SK-N-SH (cell line): ENCODE data around the gene ASMTL. TPM values are rescaled to one million over a fixed set of nuclear protein-coding genes. Genes with fewer than 3 reads are reported as not detected.
"Not testable (repeated sequence)": the region's sequence is repeated elsewhere in the genome, so short reads cannot be mapped to it uniquely, and the experiment has no call there.

Source experiments
- CTCF ChIA-PET: fragments of 300-600, 350-600 bp; formaldehyde crosslinking; extraction: SDS; loops from one replicate; lab custom pipeline; 2021; lab: Yijun Ruan, JAX
- POLR2A ChIA-PET: fragments of 350-600 bp; sonication (Branson Sonifier 250); formaldehyde crosslinking; extraction: SDS; loops from one replicate; lab custom pipeline; 2020; ENCODE audit warnings: antibody characterized with exemption, inconsistent platforms; lab: Yijun Ruan, JAX
- DNase-seq: peaks from one replicate; pipeline ENCODE4 v3.0.0; 2012
- H2AFZ ChIP-seq: fragments of 200-600 bp; sonication (generic); 2 replicates; pipeline ENCODE4 v1.8.1; 2016; ENCODE audit warnings: antibody characterized with exemption, mild to moderate bottlenecking, low read depth
- H3F3A ChIP-seq: fragments of 200-600 bp; sonication (generic); replicated peaks from 2 replicates; pipeline ENCODE3; 2016; ENCODE audit warnings: antibody characterized with exemption, mild to moderate bottlenecking; ENCODE audit not compliant: insufficient read depth
- H3K27ac ChIP-seq, 2 experiments: fragments of 200-500 bp in 1 of 2; fragments of 200-600 bp in 1 of 2; sonication (Bioruptor generic) in 1 of 2; sonication (generic), shearing (Covaris generic) in 1 of 2; 2 replicates each; pipeline versions ENCODE4 v1.5.1 to v1.6.1; 2014 to 2016; ENCODE audit warnings: low read depth in 2 of 2, inconsistent platforms in 1 of 2, low read length in 1 of 2, mild to moderate bottlenecking in 1 of 2, mixed read lengths in 1 of 2
- H3K27me3 ChIP-seq: fragments of 200-600 bp; sonication (generic), shearing (Covaris generic); 2 replicates; pipeline ENCODE4 v1.6.1; 2016; ENCODE audit warnings: mixed run types; ENCODE audit not compliant: insufficient read depth
- H3K36me3 ChIP-seq, 2 experiments: fragments of 200-500 bp in 1 of 2; fragments of 200-600 bp in 1 of 2; sonication (Bioruptor generic) in 1 of 2; sonication (generic) in 1 of 2; replicated peaks in 1 of 2; 2 replicates each; pipeline versions ENCODE3 to v1.5.1; 2014 to 2016; ENCODE audit warnings: low read length in 1 of 2, mild to moderate bottlenecking in 1 of 2; ENCODE audit not compliant: insufficient read depth in 2 of 2, control insufficient read depth in 1 of 2
- H3K4me1 ChIP-seq, 2 experiments: fragments of 200-500 bp in 1 of 2; fragments of 200-600 bp in 1 of 2; sonication (Bioruptor generic) in 1 of 2; sonication (generic), shearing (Covaris generic) in 1 of 2; 2 replicates each; pipeline versions ENCODE4 v1.5.1 to v1.6.1; 2014 to 2016; ENCODE audit warnings: low read depth in 1 of 2, low read length in 1 of 2, mixed run types in 1 of 2; ENCODE audit not compliant: insufficient read depth in 2 of 2, control insufficient read depth in 1 of 2
- H3K4me2 ChIP-seq: fragments of 200-600 bp; sonication (generic), shearing (Covaris generic); 2 replicates; pipeline ENCODE4 v1.6.1; 2017; ENCODE audit warnings: mixed run types
- H3K4me3 ChIP-seq, 2 experiments: fragments of 200-500 bp in 1 of 2; fragments of 200-600 bp in 1 of 2; sonication (Bioruptor generic) in 1 of 2; sonication (generic), shearing (Covaris generic) in 1 of 2; 2 replicates each; pipeline versions ENCODE4 v1.5.1 to v1.8.1; 2014 to 2016; ENCODE audit warnings: low read depth in 2 of 2, inconsistent platforms in 1 of 2, low read length in 1 of 2, mild to moderate bottlenecking in 1 of 2, mixed read lengths in 1 of 2, moderate library complexity in 1 of 2
- H3K79me2 ChIP-seq: fragments of 200-600 bp; sonication (generic); 2 replicates; pipeline ENCODE4 v1.8.1; 2017; ENCODE audit warnings: mild to moderate bottlenecking; ENCODE audit not compliant: insufficient read depth
- H3K9ac ChIP-seq: fragments of 200-600 bp; sonication (generic); 2 replicates; pipeline ENCODE4 v1.6.1; 2017; ENCODE audit warnings: mixed run types
- H3K9me2 ChIP-seq: fragments of 200-600 bp; sonication (generic); 2 replicates; pipeline ENCODE4 v1.6.1; 2017; ENCODE audit warnings: mixed run types
- H3K9me3 ChIP-seq: fragments of 200-600 bp; sonication (generic); 2 replicates; pipeline ENCODE4 v1.6.1; 2017; ENCODE audit warnings: mixed run types, mild to moderate bottlenecking, moderate library complexity
- H4K20me1 ChIP-seq: fragments of 200-600 bp; sonication (generic); 2 replicates; pipeline ENCODE4 v1.6.1; 2017; ENCODE audit warnings: mild to moderate bottlenecking, mixed run types; ENCODE audit not compliant: insufficient read depth
- MEF2A ChIP-seq: IDR thresholded peaks from 2 replicates; pipeline ENCODE4 v1.4.0; 2012; ENCODE audit warnings: low read depth, borderline replicate concordance
- RAD21 ChIP-seq: IDR thresholded peaks from 2 replicates; pipeline ENCODE4 v1.6.1; 2012; ENCODE audit warnings: mild to moderate bottlenecking, low read length
- RCOR1 ChIP-seq: fragments of 150-350 bp; IDR thresholded peaks from 2 replicates; pipeline ENCODE4 v1.6.1; 2017; ENCODE audit warnings: antibody characterized with exemption, low read length
- TCF12 ChIP-seq: IDR thresholded peaks from 2 replicates; pipeline ENCODE4 v1.4.0; 2012
- YY1 ChIP-seq: IDR thresholded peaks from 2 replicates; pipeline ENCODE4 v1.4.0; 2012; ENCODE audit warnings: low read depth, mild to moderate bottlenecking
- WGBS: methylation state at CpG from one replicate; pipeline ENCODE4 v1.1.6; 2017; ENCODE audit warnings: low lambda C conversion rate; 5-methylcytosine and 5-hydroxymethylcytosine counted together
- polyA plus RNA-seq, 3 experiments: library from polyadenylated mRNA; depleted of rRNA; stranded (reverse); fragments of >200 nt; gene quantifications; 2 replicates each; pipeline ENCODE4 v1.2.3, GENCODE V29; 2012

The ASMTL gene
- polyA plus RNA-seq, 1 of the 3 experiments (the other 2 are of a cell fraction), result 37.7 TPM

DNA sequence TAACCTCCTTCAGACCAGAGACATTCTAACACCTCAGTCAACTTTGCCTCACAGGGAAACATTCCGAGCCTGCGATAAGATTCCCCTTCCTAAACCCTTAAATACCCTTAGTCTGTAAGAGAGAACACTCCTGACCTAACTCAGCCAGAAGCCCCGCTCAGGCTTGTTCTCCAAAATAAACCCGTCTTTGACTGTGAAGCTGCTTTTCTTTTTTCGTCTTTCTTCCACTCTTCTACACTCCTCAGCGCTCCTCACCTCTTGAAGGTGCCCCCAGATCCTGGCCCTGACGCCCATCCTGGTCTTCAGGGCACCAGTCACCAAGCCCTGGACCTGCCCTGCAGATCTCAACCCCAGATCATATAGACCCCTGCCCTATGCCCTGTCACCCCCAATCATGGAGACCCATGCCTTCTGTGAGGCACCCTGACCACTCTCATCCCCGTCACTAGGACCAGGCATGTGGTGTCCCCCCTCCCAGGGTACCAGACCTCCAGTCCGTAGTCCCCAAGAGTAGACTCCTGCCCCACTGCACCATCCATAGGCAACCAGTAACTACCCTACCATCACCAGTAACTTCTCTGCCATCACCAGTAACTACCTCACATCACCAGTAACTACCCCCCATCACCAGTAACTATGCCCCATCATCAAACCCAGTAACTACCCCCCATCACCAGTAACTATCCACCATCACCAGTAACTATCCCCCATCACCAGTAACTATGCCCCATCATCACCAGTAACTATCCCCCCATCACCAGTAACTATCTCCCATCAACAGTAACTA lies 3.5 kb downstream of the ASMTL start:
- CTCF ChIA-PET, result no interaction called here
- Histone ChIP-seq H2AFZ (no peak overlapping the region), H3K9me3 (no peaks in the 10 kb centered on the region), H3K9ac (no peak overlapping the region), H3K27me3 (no peaks in the 10 kb centered on the region), H3K9me2 (no peaks in the 10 kb centered on the region), H4K20me1 (0 out of 2 replicates have a peak, but pooled peaks cover 3% of the 10 kb centered on the region), H3K4me1 (peaks cover 0 to 9% of the 10 kb centered on the region in 2 experiments; a peak in 1 of 4 replicates), H3K27ac (no peak overlapping the region), H3K4me2 (no peak overlapping the region), H3K36me3 (peaks cover 0 to 4% of the 10 kb centered on the region in 2 experiments), H3K4me3 (no peak overlapping the region; a peak in 1 of 4 replicates), H3K79me2 (peaks cover 61% of the 10 kb centered on the region), H3F3A (peaks cover under 1% of the 10 kb centered on the region)
- POLR2A ChIA-PET, result no interaction called here
- WGBS, result 84% methylated on average over 9 of the region's 9 CpGs
- TF ChIP-seq MEF2A (no peak), TCF12 (no peak), RCOR1 (no peak), RAD21 (no peak)
- DNase-seq, result no peak

DNA sequence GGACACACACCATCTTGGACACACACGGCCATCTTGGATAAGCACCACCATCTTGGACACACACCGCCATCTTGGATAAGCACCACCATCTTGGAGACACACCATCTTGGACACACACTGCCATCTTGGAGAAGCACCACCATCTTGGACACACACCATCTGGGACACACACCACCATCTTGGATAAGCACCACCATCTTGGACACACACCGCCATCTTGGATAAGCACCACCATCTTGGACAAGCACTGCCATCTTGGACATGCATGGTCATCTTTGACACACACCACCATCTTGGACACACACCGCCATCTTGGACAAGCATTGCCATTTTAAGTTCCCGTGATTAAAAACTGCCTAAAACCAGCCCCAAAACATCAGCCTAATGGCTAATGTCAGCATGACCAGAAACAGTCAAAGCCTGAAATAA lies 4.1 kb downstream of the ASMTL start:
- H3K9ac ChIP-seq, H3K9me2 ChIP-seq, DNase-seq, H3K4me1 ChIP-seq, H3K4me2 ChIP-seq, H3K4me3 ChIP-seq, H2AFZ ChIP-seq, H3K9me3 ChIP-seq, H3K27me3 ChIP-seq, H3F3A ChIP-seq, H3K27ac ChIP-seq, CTCF ChIA-PET, POLR2A ChIA-PET, H3K36me3 ChIP-seq, H4K20me1 ChIP-seq: not testable (repeated sequence)
- 98% methylated on average over 5 of the region's 5 CpGs for WGBS
- peaks cover 67% of the 10 kb centered on the region for H3K79me2 ChIP-seq

DNA sequence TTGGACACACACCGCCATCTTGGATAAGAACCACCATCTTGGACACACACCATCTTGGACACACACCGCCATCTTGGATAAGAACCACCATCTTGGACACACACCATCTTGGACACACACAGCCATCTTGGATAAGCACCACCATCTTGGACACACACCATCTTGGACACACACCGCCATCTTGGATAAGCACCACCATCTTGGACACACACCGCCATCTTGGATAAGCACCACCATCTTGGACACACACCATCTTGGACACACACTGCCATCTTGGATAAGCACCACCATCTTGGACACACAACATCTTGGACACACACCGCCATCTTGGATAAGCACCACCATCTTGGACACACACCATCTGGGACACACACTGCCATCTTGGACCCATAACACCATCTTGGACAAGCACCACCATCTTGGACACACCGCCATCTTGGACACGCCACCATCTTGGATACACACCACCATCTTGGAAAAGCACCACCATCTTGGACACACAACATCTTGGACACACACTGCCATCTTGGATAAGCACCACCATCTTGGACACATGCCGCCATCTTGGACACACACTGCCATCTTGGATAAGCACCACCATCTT lies 4.6 kb downstream of the ASMTL start:
- DNase-seq, H3K27me3 ChIP-seq, H2AFZ ChIP-seq, H3K4me2 ChIP-seq, H3K9me2 ChIP-seq, H3K9me3 ChIP-seq, H4K20me1 ChIP-seq, H3K4me1 ChIP-seq, CTCF ChIA-PET, H3K27ac ChIP-seq, H3K9ac ChIP-seq, H3K4me3 ChIP-seq, POLR2A ChIA-PET, H3K36me3 ChIP-seq, H3F3A ChIP-seq: not testable (repeated sequence)
- 100% methylated on average over 8 of the region's 8 CpGs for WGBS
- TF ChIP-seq YY1, result peak; percentile 28; the same call in 1 of the 2 replicates
- peaks cover 68% of the 10 kb centered on the region for H3K79me2 ChIP-seq

DNA sequence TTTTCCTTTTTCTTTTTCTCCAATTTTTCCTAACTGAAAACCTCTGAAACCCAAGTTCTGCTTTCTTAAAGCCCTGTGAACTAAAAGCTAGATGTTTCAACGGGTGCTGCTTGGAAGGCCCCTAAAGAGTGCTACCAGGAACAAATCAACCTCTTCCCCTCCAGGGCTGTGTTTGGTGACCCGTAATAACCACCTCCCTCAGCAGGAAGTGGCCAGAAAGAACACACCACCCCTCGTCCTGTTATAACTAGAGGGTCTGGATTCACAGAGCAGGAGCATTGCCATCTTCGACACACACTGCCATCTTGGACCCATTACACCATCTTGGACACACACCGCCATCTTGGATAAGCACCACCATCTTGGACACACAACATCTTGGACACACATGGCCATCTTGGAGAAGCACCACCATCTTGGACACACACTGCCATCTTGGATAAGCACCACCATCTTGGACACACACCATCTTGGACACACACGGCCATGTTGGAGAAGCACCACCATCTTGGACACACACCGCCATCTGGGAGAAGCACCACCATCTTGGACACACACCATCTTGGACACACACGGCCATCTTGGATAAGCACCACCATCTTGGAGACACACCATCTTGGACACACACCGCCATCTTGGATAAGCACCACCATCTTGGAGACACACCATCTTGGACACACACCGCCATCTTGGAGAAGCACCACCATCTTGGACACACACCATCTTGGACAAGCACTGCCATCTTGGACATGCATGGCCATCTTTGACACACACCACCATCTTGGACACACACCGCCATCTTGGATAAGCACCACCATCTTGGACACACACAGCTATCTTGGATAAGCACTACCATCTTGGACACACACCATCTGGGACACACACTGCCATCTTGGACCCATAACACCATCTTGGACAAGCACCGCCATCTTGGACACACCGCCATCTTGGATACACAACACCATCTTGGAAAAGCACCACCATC lies 5.4 kb downstream of the ASMTL start:
- H3K27ac ChIP-seq, H3K9me3 ChIP-seq, H3K9me2 ChIP-seq, H3K27me3 ChIP-seq, H3K4me1 ChIP-seq, H2AFZ ChIP-seq, DNase-seq, H3F3A ChIP-seq, H3K36me3 ChIP-seq, H3K4me3 ChIP-seq, POLR2A ChIA-PET, CTCF ChIA-PET, H4K20me1 ChIP-seq, H3K9ac ChIP-seq, H3K4me2 ChIP-seq: not testable (repeated sequence)
- H3K79me2 ChIP-seq, result peaks cover 65% of the 10 kb centered on the region
- 87% methylated on average over 12 of the region's 13 CpGs for WGBS
